Natural killer cell treated with Interleukin-12 subunit alpha and Interleukin-12 subunit beta and Interleukin-15 and Interleukin-18, amount 100 ng/mL, for 72 hours (primary cell): ENCODE data around the gene TUBGCP6. TPM values are rescaled to one million over a fixed set of nuclear protein-coding genes. Genes with fewer than 3 reads are reported as not detected.

Source experiments
- ATAC-seq, 2 donors: fragments of 150-1000 bp; cut with Tn5 transposase in 1 of 2; sonication (Bioruptor Pico), chemical (Tn5 transposase) in 1 of 2; 2 replicates each; pipeline ENCODE4 v1.10.0; 2021
- DNase-seq: peaks from one replicate; pipeline ENCODE4 v3.0.0; 2022; ENCODE audit warnings: low spot score
- H3K27ac Mint-ChIP-seq, 2 donors: 1 replicate in 1 of 2; 2 replicates in 1 of 2; pipeline ENCODE4 v1.8.0; 2022; ENCODE audit warnings: mixed read lengths in 2 of 2, mild to moderate bottlenecking in 1 of 2, moderate library complexity in 1 of 2
- H3K27me3 Mint-ChIP-seq, 2 donors: 1 replicate in 1 of 2; 2 replicates in 1 of 2; pipeline ENCODE4 v1.8.0; 2022; ENCODE audit warnings: mixed read lengths in 2 of 2
- H3K36me3 Mint-ChIP-seq: one replicate; pipeline ENCODE4 v1.8.0; 2022; ENCODE audit warnings: mixed read lengths
- H3K4me1 Mint-ChIP-seq, 2 donors: 1 replicate in 1 of 2; 2 replicates in 1 of 2; pipeline ENCODE4 v1.8.0; 2022; ENCODE audit warnings: low read depth in 2 of 2, mixed read lengths in 2 of 2, mild to moderate bottlenecking in 1 of 2
- H3K4me3 Mint-ChIP-seq: one replicate; pipeline ENCODE4 v1.8.0; 2022; ENCODE audit warnings: mixed read lengths
- H3K9me3 Mint-ChIP-seq: 2 replicates; pipeline ENCODE4 v1.8.0; 2022; ENCODE audit warnings: mixed read lengths
- total RNA-seq, 2 donors: library from RNA; stranded (reverse); gene quantifications; one replicate each; pipeline ENCODE4 v1.2.3, GENCODE V29; 2022

Gene TUBGCP6
- total RNA-seq, 2 donors from 2014 or later = 47.6 to 80.1 TPM

DNA sequence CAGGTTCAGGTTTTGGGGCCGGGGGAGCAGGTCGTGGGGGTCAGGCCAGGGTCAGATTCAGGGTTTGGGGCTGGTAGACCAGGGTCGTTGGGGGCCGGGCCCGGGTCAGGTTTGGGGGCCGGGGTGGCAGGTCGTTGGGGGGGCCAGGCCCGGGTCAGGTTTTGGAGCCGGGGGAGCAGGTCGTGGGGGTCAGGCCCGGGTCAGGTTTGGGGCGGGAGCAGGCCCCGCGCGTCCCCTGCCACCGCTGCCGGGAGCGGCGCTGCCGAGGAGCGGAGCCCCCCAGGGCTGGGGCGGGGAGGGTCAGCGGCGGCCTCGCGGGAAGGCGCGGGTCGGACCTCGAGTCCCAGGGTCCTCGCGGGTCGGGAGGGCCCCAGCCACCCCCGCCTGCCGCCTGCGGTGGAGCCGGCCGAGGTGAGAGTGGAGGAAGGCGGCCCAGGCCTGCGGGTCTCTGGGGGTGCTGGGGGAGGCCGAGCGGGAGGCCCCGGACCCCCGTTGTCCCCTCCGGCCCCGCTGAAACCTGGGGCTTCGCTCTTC lies 58.6 kb downstream of the TUBGCP6 start:
- ATAC-seq = no peak
- Mint-ChIP-seq H3K36me3 (no peaks in the 10 kb centered on the region), H3K4me3 (peak overlapping the region; percentile 98)

DNA sequence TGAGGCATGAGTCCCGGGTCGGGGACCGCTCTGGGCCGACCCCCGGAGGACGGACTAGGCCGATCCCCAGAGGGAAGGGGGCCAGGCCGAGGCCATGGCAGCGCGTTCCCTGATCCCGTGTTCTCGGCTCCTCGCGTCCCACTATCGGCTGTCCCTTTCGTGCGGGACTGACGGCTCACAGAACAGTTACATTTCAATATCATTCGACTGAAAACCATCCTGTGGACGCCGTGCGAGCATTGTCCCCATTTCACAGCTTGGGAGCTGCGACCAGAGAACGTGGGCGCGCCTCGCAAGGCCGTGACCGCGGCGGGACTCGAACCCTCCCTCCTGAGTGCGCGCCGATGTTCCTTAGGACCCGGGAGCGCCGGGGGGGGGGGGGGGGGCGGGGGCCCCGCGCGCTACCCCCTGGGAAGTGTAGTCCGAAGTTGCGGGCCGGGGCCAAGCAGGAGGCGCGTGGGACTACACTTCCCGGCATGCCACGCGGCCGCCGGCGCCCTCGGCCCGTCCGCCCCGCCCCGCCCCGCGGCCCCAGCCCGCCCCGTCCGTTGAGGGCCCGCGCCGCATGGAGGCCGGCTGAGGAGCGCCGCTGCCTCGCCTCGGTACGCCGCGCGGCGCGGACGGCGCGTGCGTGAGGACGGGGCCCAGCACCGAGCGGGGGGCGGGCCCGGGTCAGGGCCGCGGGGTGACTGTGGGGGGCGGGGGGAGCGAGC lies 59.3 kb downstream of the TUBGCP6 start, which contains the start of gene TRABD:
TRABD (plus strand) TSS at position 539 of the 713 bp plus-strand sequence. CDS start 7,148 bp downstream, outside the sequence.
- peak within 1 kb of the TSS; percentile 84 to 93 for H3K27ac Mint-ChIP-seq
- DNase-seq (peak; percentile 94), ATAC-seq (peak; percentile 92 to 94)
- H3K4me1 Mint-ChIP-seq = peaks cover 22 to 24% of the 10 kb centered on the region in 2 donors
- no peaks in the 10 kb centered on the region for H3K9me3 Mint-ChIP-seq
- no peaks in the 10 kb centered on the region for H3K27me3 Mint-ChIP-seq
- peak within 1 kb of the TSS; percentile 98 for H3K4me3 Mint-ChIP-seq
- H3K36me3 Mint-ChIP-seq = no peaks in the 10 kb centered on the region

More for the DNA sequence above, 58.6 kb downstream of the TUBGCP6 start:
- Mint-ChIP-seq H3K27ac (peak overlapping the region; percentile 84 to 93), H3K9me3 (no peaks in the 10 kb centered on the region), H3K4me1 (peaks cover 25 to 26% of the 10 kb centered on the region in 2 donors), H3K27me3 (no peaks in the 10 kb centered on the region)
- DNase-seq = no peak

DNA sequence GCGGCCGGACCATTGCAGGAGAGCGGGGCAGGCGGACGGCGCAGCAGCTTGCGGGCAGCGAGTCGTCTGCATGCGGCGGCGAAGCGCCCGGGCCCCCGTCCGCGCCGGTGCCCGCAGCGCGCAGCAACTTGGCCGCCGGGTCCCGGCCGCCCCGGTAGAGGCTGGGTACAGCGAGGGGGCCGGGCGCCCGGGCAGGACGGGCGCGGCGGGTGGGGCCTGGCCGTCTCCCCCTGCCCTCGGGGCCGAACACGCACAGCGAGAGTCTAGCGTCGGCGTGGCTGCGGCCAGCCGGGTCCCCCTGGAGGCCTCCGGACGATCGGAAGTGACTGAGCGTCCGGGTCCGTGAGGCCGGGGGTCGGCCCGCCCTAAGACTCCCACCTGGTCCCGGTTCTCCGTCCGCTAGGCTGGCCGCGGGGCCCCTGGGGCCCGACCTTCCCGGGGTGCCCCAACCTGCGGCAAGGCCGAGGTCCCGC lies 59.9 kb downstream of the TUBGCP6 start:
- H3K4me1 Mint-ChIP-seq = peaks cover 22 to 23% of the 10 kb centered on the region in 2 donors
- DNase-seq = no peak
- no peaks in the 10 kb centered on the region for H3K9me3 Mint-ChIP-seq
- peak; percentile 2 to 8 for ATAC-seq
- H3K27me3 Mint-ChIP-seq = no peaks in the 10 kb centered on the region
- peak overlapping the region; percentile 79 for H3K4me3 Mint-ChIP-seq
- no peaks in the 10 kb centered on the region for H3K36me3 Mint-ChIP-seq
- peak overlapping the region in 1 of 2 donors; percentile 70 for H3K27ac Mint-ChIP-seq

DNA sequence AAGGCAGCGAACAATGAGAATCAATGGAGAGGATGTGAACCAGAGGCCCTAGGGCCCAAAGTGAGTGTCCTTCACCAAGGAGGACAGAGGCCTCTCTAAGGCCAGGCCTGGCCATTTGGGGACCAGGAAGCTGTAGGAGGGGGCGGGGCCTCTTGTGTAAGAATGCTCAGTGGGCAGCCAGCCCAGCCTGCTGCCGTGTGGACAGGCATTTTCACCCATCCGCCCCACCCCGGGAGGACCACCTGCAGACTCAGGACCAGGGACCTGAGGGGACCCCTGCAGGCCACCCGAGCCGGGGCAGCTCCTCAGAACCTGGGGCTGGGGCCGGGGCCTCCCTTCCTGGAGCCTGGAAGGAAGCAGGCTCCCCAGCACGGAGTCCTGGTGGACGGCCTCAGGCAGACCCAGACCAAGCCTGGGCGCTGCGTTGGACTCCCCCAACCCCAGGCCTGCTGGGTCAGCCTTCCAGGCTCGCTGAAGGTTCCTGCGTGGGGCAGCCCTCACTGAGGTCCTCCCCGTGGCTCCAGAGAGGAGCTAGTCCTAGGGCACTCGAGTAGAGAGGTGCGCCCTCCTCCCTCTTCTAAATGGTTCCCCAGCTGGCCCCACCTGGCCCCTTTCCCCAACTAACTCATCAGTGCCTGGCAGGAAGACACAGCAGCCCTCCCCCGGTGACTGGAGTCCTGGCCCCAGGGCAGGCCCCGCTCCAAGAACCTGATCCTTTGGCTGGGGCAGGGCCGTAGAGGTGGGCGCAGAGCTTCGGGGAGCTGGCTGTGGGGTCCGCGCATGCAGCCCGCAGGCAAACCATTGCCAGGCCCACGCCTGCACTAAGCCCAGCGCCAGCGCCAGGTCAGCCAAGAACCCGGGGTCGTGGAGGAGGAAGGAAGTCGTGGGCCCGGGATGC lies 60.6 kb downstream of the TUBGCP6 start:
- no peaks in the 10 kb centered on the region for H3K36me3 Mint-ChIP-seq
- H3K27ac Mint-ChIP-seq = peak overlapping the region in 1 of 2 donors; percentile 48
- peak overlapping the region; percentile 67 for H3K4me3 Mint-ChIP-seq
- H3K9me3 Mint-ChIP-seq = no peaks in the 10 kb centered on the region
- ATAC-seq = no peak
- H3K27me3 Mint-ChIP-seq = peaks cover 0 to 3% of the 10 kb centered on the region in 2 donors
- peaks cover 17 to 21% of the 10 kb centered on the region in 2 donors for H3K4me1 Mint-ChIP-seq
- no peak for DNase-seq

DNA sequence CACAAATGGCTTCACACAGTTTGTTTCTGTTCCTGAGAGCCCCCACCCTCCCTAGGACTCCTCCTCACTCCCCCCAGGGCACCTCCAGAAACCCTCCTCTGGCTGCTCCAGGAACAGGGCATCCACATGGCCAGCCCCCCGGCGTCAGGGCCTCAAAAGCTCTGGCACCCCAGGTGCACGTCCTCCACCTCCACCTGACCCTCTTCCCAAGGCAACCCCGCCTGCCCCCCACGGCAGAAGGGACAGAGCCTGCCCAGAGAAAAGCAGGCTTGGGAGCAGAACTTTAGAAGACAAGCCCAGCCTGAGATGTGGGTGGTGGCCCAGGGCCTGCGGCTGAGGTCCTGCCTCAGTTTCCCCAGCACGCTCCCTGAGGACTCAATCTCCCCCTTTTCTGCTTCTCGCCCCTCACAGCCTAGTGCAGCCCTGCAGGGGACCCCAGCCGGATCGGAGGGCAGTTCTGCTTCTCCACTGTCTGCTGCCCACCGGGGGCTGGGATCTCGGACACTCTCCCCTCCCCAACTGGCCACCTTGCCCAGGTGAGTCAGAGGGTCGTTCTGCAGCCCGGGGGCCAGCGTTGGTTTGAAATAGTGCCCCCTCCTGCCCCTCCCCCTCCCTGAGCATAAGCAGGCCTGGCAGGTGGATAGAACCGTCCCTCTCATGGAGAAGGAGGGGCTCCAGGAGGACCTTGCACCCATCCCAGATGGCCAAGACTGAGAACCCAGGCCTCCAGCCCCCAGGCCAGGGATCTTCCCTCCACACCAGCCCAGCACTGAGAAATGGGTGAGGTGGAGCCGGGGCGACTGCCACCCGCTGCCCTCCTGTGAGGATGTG lies 61.5 kb downstream of the TUBGCP6 start:
- Mint-ChIP-seq H3K27me3 (peaks cover 0 to 3% of the 10 kb centered on the region in 2 donors), H3K4me1 (peaks cover 15 to 20% of the 10 kb centered on the region in 2 donors), H3K9me3 (no peaks in the 10 kb centered on the region), H3K36me3 (no peaks in the 10 kb centered on the region), H3K4me3 (peak overlapping the region; percentile 67), H3K27ac (peak overlapping the region in 1 of 2 donors; percentile 48)
- no peak for DNase-seq
- ATAC-seq = no peak

DNA sequence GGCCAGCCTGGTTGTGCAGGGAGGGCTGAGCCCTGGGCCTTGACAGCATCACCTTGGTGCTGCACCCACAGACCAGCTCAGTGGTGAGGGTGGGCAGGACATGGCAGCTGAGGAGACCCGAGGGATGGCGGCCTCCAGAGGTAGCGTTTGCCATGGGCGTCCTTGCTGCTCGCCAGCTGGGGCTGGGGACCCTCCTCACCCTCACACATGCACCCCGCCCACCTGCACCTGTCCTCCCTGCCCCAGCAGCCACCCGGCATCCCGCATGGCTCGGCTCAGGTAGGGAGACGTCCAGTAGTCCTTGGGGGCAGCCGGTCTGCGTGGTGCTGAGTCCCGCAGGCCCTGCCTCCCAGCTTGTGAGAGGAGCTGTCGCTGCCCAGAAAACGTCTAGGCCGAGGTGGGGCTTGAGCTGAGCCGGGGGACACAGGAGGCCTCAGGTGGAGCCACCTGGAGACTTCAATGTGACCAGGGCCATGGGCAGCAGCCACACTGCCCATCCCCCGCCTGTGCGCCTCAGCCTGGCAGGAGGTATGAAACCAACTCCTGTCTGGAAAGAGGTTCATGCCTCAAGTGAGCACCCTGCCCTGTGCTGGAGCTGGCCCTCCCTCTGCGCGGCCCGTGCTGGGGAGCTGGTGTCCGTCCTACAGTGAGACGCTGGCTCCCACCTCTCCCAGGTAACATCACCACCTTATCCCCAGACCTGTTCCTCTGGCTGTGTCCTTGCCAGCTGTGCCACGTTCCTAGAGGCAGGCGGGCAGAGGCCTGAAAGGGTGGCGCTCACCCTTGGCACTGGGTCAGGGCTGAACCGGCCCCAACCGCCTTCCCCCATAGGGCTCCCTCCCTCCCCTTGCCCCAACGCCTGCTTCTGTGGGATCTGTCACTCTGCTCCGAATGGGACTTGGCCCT lies 62.4 kb downstream of the TUBGCP6 start:
- Mint-ChIP-seq H3K4me3 (no peak overlapping the region), H3K9me3 (no peaks in the 10 kb centered on the region), H3K36me3 (no peaks in the 10 kb centered on the region), H3K27ac (no peak overlapping the region), H3K4me1 (peaks cover 12 to 19% of the 10 kb centered on the region in 2 donors), H3K27me3 (peaks cover 0 to 5% of the 10 kb centered on the region in 2 donors)
- ATAC-seq (no peak), DNase-seq (no peak)

DNA sequence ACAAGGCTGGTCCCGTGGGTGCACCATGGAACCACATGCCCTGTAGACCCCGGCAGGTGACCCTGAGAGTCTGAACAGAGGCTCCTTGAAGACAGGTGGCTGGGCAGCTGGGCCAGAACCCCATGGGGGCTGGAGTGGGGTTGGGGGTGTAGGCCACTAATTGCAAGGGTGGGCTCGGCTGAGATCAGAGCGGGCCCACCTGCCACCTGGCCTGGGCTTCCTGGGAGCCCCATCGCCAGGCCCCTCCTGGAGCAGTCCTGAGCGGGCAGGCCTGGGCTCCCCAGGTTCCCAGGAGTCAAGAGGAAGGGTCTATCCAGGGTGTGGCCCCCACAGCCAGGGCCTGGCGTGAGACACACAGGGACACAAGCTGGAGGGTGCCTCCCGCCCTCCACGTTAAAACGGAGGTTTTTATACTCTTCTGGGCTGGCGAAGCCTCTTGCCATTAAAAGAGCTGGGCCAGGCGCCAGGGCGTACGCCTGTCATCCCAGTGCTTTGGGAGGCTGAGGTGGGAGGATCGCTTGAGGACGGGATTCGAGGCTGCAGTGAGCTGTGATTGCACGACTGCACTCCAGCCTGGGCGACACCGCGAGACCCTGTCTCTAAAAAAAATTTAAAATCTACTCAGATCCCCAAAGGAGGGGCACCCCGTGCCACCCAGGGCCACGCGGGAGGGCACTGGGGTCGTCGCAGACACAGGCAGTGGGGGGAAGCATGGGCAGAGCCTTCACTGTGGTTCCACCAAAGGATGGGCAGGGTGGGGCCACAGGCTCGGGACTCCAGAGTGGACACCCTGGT lies 63.9 kb downstream of the TUBGCP6 start:
- no peak overlapping the region for H3K4me3 Mint-ChIP-seq
- H3K9me3 Mint-ChIP-seq = no peaks in the 10 kb centered on the region
- DNase-seq = no peak
- H3K36me3 Mint-ChIP-seq = no peaks in the 10 kb centered on the region
- peaks cover 4 to 18% of the 10 kb centered on the region in 2 donors for H3K4me1 Mint-ChIP-seq
- peaks cover 0 to 8% of the 10 kb centered on the region in 2 donors for H3K27me3 Mint-ChIP-seq
- H3K27ac Mint-ChIP-seq = no peak overlapping the region
- ATAC-seq = no peak

DNA sequence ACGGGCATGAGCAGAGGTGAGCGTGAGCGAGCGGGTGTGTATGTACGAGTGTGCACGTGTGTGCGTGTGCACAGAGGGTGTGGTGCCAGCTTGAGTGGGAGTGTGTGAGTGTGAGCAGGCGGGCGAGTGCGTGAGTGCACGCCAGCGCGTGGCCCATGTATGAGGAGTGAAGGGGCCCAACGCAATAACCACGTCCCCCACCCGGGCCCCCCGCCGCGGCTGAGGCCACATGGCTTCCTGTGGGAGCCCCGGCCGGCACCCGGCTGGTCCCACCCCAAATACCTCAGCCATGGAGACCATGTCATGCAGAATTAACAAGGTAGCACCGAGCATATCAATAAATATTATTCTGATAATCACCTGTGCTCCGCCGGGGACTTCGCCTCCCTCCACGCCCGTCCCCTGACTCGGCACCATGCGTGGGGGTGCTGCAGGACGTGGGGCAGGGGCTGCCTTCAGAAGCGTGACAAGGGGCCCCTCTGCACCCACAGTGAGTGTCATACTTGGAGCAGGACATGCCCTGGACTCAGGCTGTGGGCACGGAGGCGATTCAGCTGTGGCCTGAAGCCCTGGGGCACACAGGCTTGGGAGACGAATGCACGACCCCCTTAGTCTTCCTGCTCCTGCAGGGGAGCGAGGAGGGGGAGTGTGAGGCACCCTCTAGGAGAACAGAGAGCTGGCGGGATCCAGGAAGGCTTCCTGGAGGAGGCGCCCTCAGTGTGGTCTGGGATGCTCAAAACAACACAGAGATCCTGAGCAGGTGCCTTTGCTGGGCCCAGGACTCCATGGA lies 64.7 kb downstream of the TUBGCP6 start:
- no peak for ATAC-seq
- peaks cover 0 to 15% of the 10 kb centered on the region in 2 donors for H3K4me1 Mint-ChIP-seq
- H3K36me3 Mint-ChIP-seq = no peaks in the 10 kb centered on the region
- no peak overlapping the region for H3K4me3 Mint-ChIP-seq
- no peak for DNase-seq
- H3K27ac Mint-ChIP-seq = no peak overlapping the region
- H3K27me3 Mint-ChIP-seq = peaks cover 0 to 8% of the 10 kb centered on the region in 2 donors
- no peaks in the 10 kb centered on the region for H3K9me3 Mint-ChIP-seq

DNA sequence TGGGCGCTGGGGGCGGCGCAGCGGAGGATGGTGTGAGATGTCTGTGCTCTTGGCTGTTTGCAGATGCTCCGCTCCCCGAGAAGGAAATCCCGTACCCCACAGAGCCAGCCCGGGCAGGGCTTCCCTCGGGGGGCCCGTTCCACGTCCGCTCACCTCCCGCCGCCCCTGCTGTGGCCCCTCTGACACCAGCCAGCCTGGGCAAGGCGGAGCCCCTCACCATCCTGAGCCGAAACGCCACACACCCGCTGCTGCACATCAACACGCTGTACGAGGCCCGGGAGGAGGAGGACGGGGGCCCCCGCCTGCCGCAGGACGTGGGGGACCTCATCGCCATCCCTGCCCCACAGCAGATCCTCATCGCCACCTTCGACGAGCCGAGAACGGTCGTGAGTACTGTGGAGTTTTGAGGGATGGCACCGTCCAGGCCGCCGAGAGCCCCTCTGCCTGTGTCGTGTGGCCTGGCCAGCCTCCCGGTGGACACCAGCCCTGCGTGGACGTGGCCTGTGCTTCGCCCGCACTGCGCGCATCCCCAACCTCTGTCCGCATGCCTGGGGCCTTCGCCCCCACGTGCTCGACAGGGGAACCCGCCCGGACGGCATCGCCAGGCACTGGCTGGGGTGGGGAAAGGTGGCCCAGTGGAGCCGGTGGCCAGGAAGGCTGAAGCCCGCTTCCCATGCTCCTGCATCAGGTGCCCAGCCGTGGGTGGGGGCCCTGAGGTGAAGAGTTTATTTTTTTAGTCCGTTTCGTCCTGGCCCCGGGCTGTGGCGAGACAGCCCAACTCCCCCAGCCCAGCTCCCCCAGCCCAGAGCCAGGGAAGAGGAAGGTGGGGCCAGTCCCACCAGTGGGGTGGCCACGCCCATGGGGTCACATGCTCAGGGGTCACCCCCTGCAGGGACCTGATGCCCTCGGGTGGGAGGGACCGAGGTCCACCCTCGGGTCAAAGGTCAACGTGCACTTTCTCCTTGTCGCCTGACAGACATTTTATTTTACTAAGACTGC lies 65.7 kb downstream of the TUBGCP6 start:
- DNase-seq (peak; percentile 56), ATAC-seq (no peak)
- Mint-ChIP-seq H3K4me3 (no peak overlapping the region), H3K27me3 (peaks cover 0 to 8% of the 10 kb centered on the region in 2 donors), H3K27ac (no peak overlapping the region), H3K9me3 (no peaks in the 10 kb centered on the region), H3K4me1 (peaks cover 0 to 13% of the 10 kb centered on the region in 2 donors), H3K36me3 (no peaks in the 10 kb centered on the region)

DNA sequence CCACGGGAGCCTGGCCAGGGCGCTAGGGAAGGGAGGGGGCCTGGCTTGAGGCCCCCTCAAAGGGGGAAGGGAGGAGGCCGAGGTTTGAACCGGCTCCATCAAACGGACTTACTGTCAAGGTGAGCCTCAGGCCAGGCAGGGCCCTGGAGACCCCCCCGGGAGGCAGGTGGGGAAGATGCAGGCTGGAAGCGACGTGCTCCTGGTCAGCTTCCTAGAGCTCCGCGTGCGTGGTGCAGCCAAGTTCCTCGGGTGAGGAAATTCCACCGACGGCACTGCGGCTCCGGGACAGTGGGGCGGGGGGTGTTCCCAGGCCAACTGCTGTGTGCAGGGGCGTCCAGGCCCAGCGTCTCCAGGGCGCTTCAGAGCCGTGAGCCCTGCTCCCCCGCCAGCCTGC lies 66.4 kb downstream of the TUBGCP6 start:
- H3K36me3 Mint-ChIP-seq = no peaks in the 10 kb centered on the region
- H3K9me3 Mint-ChIP-seq = no peaks in the 10 kb centered on the region
- ATAC-seq = no peak

More for the DNA sequence above, 66.4 kb downstream of the TUBGCP6 start:
- peaks cover 0 to 11% of the 10 kb centered on the region in 2 donors for H3K27me3 Mint-ChIP-seq
- peaks cover 0 to 10% of the 10 kb centered on the region in 2 donors for H3K4me1 Mint-ChIP-seq
- H3K27ac Mint-ChIP-seq = no peak overlapping the region
- H3K4me3 Mint-ChIP-seq = no peak overlapping the region
- no peak for DNase-seq
